ENCODE results near the gene CLPX.
"Not testable (repeated sequence)": the region's sequence is repeated elsewhere in the genome, so short reads cannot be mapped to it uniquely, and the experiment has no call there.

The CLPX gene

GRCh38 chr15:65184868-65185717 lies at the start of gene CLPX:
CLPX (minus strand) TSS chr15:65185342; CDS start chr15:65185153, 189 bp downstream.
- DNase-seq, result peak; percentile 95

- DNase-seq, result no peak
These were observed 48.6 kb upstream of the CLPX start for GRCh38 chr15:65233696-65234095.

- DNase-seq, result no peak
These were observed 47.4 kb upstream of the CLPX start for GRCh38 chr15:65232520-65232919.

GRCh38 chr15:65231306-65231705 lies 46.2 kb upstream of the CLPX start:
- DNase-seq, result no peak

- not testable (repeated sequence) for DNase-seq
These were observed 41.8 kb upstream of the CLPX start for GRCh38 chr15:65226901-65227300.

- DNase-seq, result no peak
These were observed 41.1 kb upstream of the CLPX start for GRCh38 chr15:65226221-65226620.

GRCh38 chr15:65223996-65224395 lies 38.9 kb upstream of the CLPX start:
- DNase-seq, result no peak

GRCh38 chr15:65222891-65223290 lies 37.7 kb upstream of the CLPX start:
- no peak for DNase-seq

GRCh38 chr15:65221697-65222096 lies 36.6 kb upstream of the CLPX start:
- DNase-seq, result no peak

- no peak for DNase-seq
These were observed 34.0 kb upstream of the CLPX start for GRCh38 chr15:65219137-65219536.

- DNase-seq, result no peak
These were observed 32.7 kb upstream of the CLPX start for GRCh38 chr15:65217526-65218482.

GRCh38 chr15:65215496-65215895 lies 30.4 kb upstream of the CLPX start:
- no peak for DNase-seq

- no peak for DNase-seq
These were observed 28.9 kb upstream of the CLPX start for GRCh38 chr15:65214010-65214409.

GRCh38 chr15:65213241-65213640 lies 28.1 kb upstream of the CLPX start:
- DNase-seq, result no peak

GRCh38 chr15:65212097-65212496 lies 27.0 kb upstream of the CLPX start:
- DNase-seq, result peak; percentile 43

- DNase-seq, result no peak
These were observed 26.4 kb upstream of the CLPX start for GRCh38 chr15:65211482-65211982.

GRCh38 chr15:65210770-65211481 lies 25.8 kb upstream of the CLPX start, which contains the start of gene CILP:
CILP (minus strand) TSS chr15:65211473; CDS start chr15:65209755, 1,718 bp downstream.
- no peak for DNase-seq

GRCh38 chr15:65209701-65210643 lies 24.8 kb upstream of the CLPX start:
- no peak for DNase-seq

GRCh38 chr15:65208647-65209046 lies 23.5 kb upstream of the CLPX start:
- no peak for DNase-seq

GRCh38 chr15:65207280-65207840 lies 22.2 kb upstream of the CLPX start:
- DNase-seq, result no peak

- DNase-seq, result no peak
These were observed 21.6 kb upstream of the CLPX start for GRCh38 chr15:65206750-65207149.
